Smooth muscle cell of the umbilical artery (primary cell): ENCODE results near the gene CCDC50. TPM values are rescaled to one million over a fixed set of nuclear protein-coding genes. Genes with fewer than 3 reads are reported as not detected.

Source experiments
- total RNA-seq: library from RNA; depleted of rRNA; stranded (reverse); fragments of >200 nt; gene quantifications from 2 replicates; pipeline ENCODE4 v1.2.3, GENCODE V29; 2014

Gene CCDC50
- 103 and 158 TPM in 2 replicates for total RNA-seq

GRCh38 chr3:191328962-191329653 lies at the start of gene CCDC50:
TSS of gene CCDC50 (plus strand) at chr3:191329394. CDS start at chr3:191329675, 281 bp downstream.

GRCh38 chr3:191329654-191330529 lies 698 bp downstream of the CCDC50 start, which contains the start of gene UTS2B:
TSS of gene UTS2B (minus strand) at chr3:191330526. CDS start at chr3:191282189, 48,337 bp downstream.

Other genes starting within 250 kb of the CCDC50 start
- gene OSTN, start 130.2 kb upstream of the CCDC50 start, total RNA-seq: 1.8 and 23.8 TPM in 2 replicates
- 0.30 and 0.60 TPM in 2 replicates for gene UTS2B, start 1.1 kb downstream of the CCDC50 start, total RNA-seq
- gene PYDC2, start 131.8 kb downstream of the CCDC50 start, total RNA-seq: not detected in 2 replicates